H9 (cell line): Measurements from ENCODE around the gene PPP2R3C. TPM values are rescaled to one million over a fixed set of nuclear protein-coding genes. Genes with fewer than 3 reads are reported as not detected.

Source experiments
- DNase-seq: peaks from one replicate; pipeline ENCODE4 v3.0.0-alpha.2; 2017
- H2AFZ ChIP-seq: one replicate; pipeline ENCODE4 v1.6.1; 2013; ENCODE audit warnings: mild to moderate bottlenecking, low read length, control low read depth, moderate library complexity
- H2AK5ac ChIP-seq: 2 replicates; pipeline ENCODE4 v1.6.1; 2013; ENCODE audit warnings: low read length, control low read depth, mixed read lengths; ENCODE audit not compliant: insufficient read length
- H2BK120ac ChIP-seq: one replicate; pipeline ENCODE4 v1.6.1; 2013; ENCODE audit warnings: low read depth, mild to moderate bottlenecking, low read length, control low read depth, inconsistent platforms; ENCODE audit not compliant: poor library complexity, severe bottlenecking
- H2BK12ac ChIP-seq: 2 replicates; pipeline ENCODE4 v1.6.1; 2013; ENCODE audit warnings: low read length, control low read depth, mixed read lengths, low read depth; ENCODE audit not compliant: insufficient read length
- H2BK15ac ChIP-seq: 2 replicates; pipeline ENCODE4 v1.6.1; 2013; ENCODE audit warnings: low read depth, low read length, control low read depth
- H2BK20ac ChIP-seq: one replicate; pipeline ENCODE4 v1.6.1; 2013; ENCODE audit warnings: low read depth, mild to moderate bottlenecking, low read length, control low read depth, inconsistent platforms; ENCODE audit not compliant: poor library complexity, severe bottlenecking
- H2BK5ac ChIP-seq: 2 replicates; pipeline ENCODE4 v1.6.1; 2013; ENCODE audit warnings: low read length, control low read depth, mixed read lengths; ENCODE audit not compliant: insufficient read length
- H3K14ac ChIP-seq: 2 replicates; pipeline ENCODE4 v1.6.1; 2013; ENCODE audit warnings: low read length, control low read depth; ENCODE audit not compliant: insufficient read depth
- H3K18ac ChIP-seq: 2 replicates; pipeline ENCODE4 v1.6.1; 2013; ENCODE audit warnings: low read depth, mild to moderate bottlenecking, mixed read lengths, low read length, control low read depth; ENCODE audit not compliant: insufficient read length
- H3K23ac ChIP-seq: 2 replicates; pipeline ENCODE4 v1.6.1; 2013; ENCODE audit warnings: low read length, control low read depth, mixed read lengths, low read depth; ENCODE audit not compliant: insufficient read length
- H3K23me2 ChIP-seq: 2 replicates; pipeline ENCODE4 v1.6.1; 2013; ENCODE audit warnings: low read depth, mild to moderate bottlenecking, mixed read lengths, low read length, control low read depth; ENCODE audit not compliant: insufficient read length, poor library complexity, severe bottlenecking
- H3K27ac ChIP-seq: 2 replicates; pipeline ENCODE4 v1.5.1; 2013; ENCODE audit warnings: low read length, control low read depth, mixed read lengths, low read depth; ENCODE audit not compliant: insufficient read length
- H3K27me3 ChIP-seq: 2 replicates; pipeline ENCODE4 v1.6.1; 2013; ENCODE audit warnings: low read length, control low read depth, inconsistent platforms; ENCODE audit not compliant: insufficient read depth
- H3K4ac ChIP-seq: 2 replicates; pipeline ENCODE4 v1.6.1; 2013; ENCODE audit warnings: low read depth, mild to moderate bottlenecking, control low read depth, inconsistent platforms, low read length, moderate library complexity
- H3K4me1 ChIP-seq: 2 replicates; pipeline ENCODE4 v1.6.1; 2013; ENCODE audit warnings: low read length, control low read depth, inconsistent platforms; ENCODE audit not compliant: insufficient read depth
- H3K4me2 ChIP-seq: 2 replicates; pipeline ENCODE4 v1.6.1; 2013; ENCODE audit warnings: low read length, control low read depth, mixed read lengths; ENCODE audit not compliant: insufficient read length, insufficient read depth
- H3K56ac ChIP-seq: 2 replicates; pipeline ENCODE4 v1.6.1; 2013; ENCODE audit warnings: low read depth, mild to moderate bottlenecking, mixed read lengths, low read length, control low read depth; ENCODE audit not compliant: insufficient read length
- H3K79me1 ChIP-seq: 2 replicates; pipeline ENCODE4 v1.6.1; 2013; ENCODE audit warnings: low read depth, mild to moderate bottlenecking, moderate library complexity, low read length, control low read depth, inconsistent platforms; ENCODE audit not compliant: insufficient read depth, poor library complexity, severe bottlenecking
- H3K79me2 ChIP-seq: 2 replicates; pipeline ENCODE4 v1.6.1; 2013; ENCODE audit warnings: low read length, control low read depth, inconsistent platforms; ENCODE audit not compliant: insufficient read depth
- H3K9ac ChIP-seq: 2 replicates; pipeline ENCODE4 v1.6.1; 2013; ENCODE audit warnings: low read length, control low read depth, mixed read lengths; ENCODE audit not compliant: insufficient read length; ENCODE audit errors: extremely low read depth
- H3K9me3 ChIP-seq: one replicate; pipeline ENCODE4 v1.6.1; 2013; ENCODE audit warnings: low read depth, low read length, inconsistent platforms; ENCODE audit not compliant: control insufficient read depth
- H3T11ph ChIP-seq: one replicate; pipeline ENCODE4 v1.6.1; 2013; ENCODE audit warnings: mild to moderate bottlenecking, low read length, control low read depth, inconsistent platforms
- H4K20me1 ChIP-seq: one replicate; pipeline ENCODE4 v1.6.1; 2013; ENCODE audit not compliant: control insufficient read depth, insufficient read length, insufficient read depth
- H4K5ac ChIP-seq: 2 replicates; pipeline ENCODE4 v1.6.1; 2013; ENCODE audit warnings: low read depth, mild to moderate bottlenecking, mixed read lengths, low read length, control low read depth; ENCODE audit not compliant: insufficient read length
- H4K8ac ChIP-seq: replicated peaks from 2 replicates; pipeline ENCODE4 v1.6.1; 2013; ENCODE audit warnings: low read length, control low read depth, mixed read lengths, low read depth; ENCODE audit not compliant: insufficient read length
- H4K91ac ChIP-seq: 2 replicates; pipeline ENCODE4 v1.6.1; 2013; ENCODE audit warnings: low read depth, mild to moderate bottlenecking, moderate library complexity, mixed read lengths, low read length, control low read depth; ENCODE audit not compliant: insufficient read length
- H3K27ac Mint-ChIP-seq, 3 experiments: 2 replicates in 2 of 3; 3 replicates in 1 of 3; pipeline ENCODE4 v1.8.0; 2020 to 2021; ENCODE audit warnings: mixed read lengths in 3 of 3, mild to moderate bottlenecking in 1 of 3, moderate library complexity in 1 of 3
- H3K27me3 Mint-ChIP-seq: 2 replicates; pipeline ENCODE4 v1.8.0; 2021; ENCODE audit warnings: low read depth, mild to moderate bottlenecking, moderate library complexity, mixed read lengths
- H3K36me3 Mint-ChIP-seq, 3 experiments: 2 replicates in 2 of 3; 3 replicates in 1 of 3; pipeline ENCODE4 v1.8.0; 2020 to 2021; ENCODE audit warnings: low read depth in 3 of 3, mixed read lengths in 3 of 3; ENCODE audit not compliant: insufficient read depth in 1 of 3
- H3K4me1 Mint-ChIP-seq, 2 experiments: 2 replicates each; pipeline ENCODE4 v1.8.0; 2020; ENCODE audit warnings: mixed read lengths in 2 of 2
- H3K4me3 Mint-ChIP-seq, 2 experiments: 2 replicates in 1 of 2; 3 replicates in 1 of 2; pipeline ENCODE4 v1.8.0; 2020 to 2021; ENCODE audit warnings: mild to moderate bottlenecking in 2 of 2, mixed read lengths in 2 of 2, moderate library complexity in 1 of 2
- H3K9me3 Mint-ChIP-seq, 2 experiments: 2 replicates in 1 of 2; 3 replicates in 1 of 2; pipeline ENCODE4 v1.8.0; 2020; ENCODE audit warnings: mild to moderate bottlenecking in 2 of 2, mixed read lengths in 2 of 2, moderate library complexity in 1 of 2
- WGBS: extraction: QIAGEN DNeasy Blood & Tissue Kit; methylation state at CpG from one replicate; pipeline ENCODE4 v1.1.7; 2013; ENCODE audit warnings: missing lambda C conversion rate, low lambda C conversion rate, mixed read lengths; ENCODE audit not compliant: insufficient read length; ENCODE audit errors: extremely low coverage; 5-methylcytosine and 5-hydroxymethylcytosine counted together
- total RNA-seq: library from RNA; stranded (reverse); gene quantifications from 2 replicates; pipeline ENCODE4 v1.2.1, GENCODE V29; 2021
- TF ChIP-seq, protein P1 (sequence below): fragments of 200-600 bp; sonication (generic); conservative IDR thresholded peaks from 3 replicates; pipeline ENCODE4 v1.8.0; 2021; ENCODE audit warnings: antibody characterized with exemption, mild to moderate bottlenecking

The PPP2R3C gene
- total RNA-seq, 1 experiment from 2014 or later: 51.1 TPM

DNA sequence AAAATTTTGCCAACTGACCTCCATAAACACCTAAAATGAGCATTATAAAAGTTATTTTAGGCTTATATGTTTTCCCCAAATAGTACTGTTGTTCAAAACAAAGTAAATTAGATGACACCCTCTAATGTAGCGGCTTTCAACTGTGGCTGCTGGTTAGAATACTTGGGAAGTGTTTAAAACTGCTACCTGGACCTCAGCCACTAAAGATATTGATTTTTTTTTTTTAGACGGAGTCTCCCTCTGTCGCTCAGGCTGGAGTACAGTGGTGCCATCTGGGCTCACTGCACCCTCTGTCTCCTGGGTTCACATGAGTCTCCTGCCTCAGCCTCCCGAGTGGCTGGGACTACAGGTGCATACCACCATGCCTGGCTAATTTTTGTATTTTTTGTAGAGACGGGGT is 16.8 kb upstream of the PPP2R3C start:
- Histone ChIP-seq H4K91ac (no peak overlapping the region), H2BK12ac (no peak overlapping the region), H3K79me2 (no peaks in the 10 kb centered on the region), H3K4ac (no peak overlapping the region), H3K14ac (no peak overlapping the region), H3K27me3 (no peaks in the 10 kb centered on the region), H3K4me2 (no peak overlapping the region), H3K27ac (no peak overlapping the region), H4K20me1 (no peaks in the 10 kb centered on the region), H2BK5ac (no peak overlapping the region), H3K9me3 (no peaks in the 10 kb centered on the region), H3K79me1 (peaks cover 3% of the 10 kb centered on the region), H2AK5ac (no peak overlapping the region), H2BK120ac (no peak overlapping the region), H2BK20ac (no peak overlapping the region), H3K18ac (no peak overlapping the region), H3K9ac (no peak overlapping the region), H3K56ac (no peak overlapping the region), H4K8ac (no peak overlapping the region), H3K23me2 (no peaks in the 10 kb centered on the region), H2AFZ (no peak overlapping the region), H2BK15ac (no peak overlapping the region), H3T11ph (no peak overlapping the region), H3K4me1 (no peaks in the 10 kb centered on the region), H4K5ac (no peak overlapping the region), H3K23ac (no peak overlapping the region)
- DNase-seq: no peak
- no CpG with 5 or more reads among the region's 5 CpGs for WGBS
- TF ChIP-seq, protein P1, sequence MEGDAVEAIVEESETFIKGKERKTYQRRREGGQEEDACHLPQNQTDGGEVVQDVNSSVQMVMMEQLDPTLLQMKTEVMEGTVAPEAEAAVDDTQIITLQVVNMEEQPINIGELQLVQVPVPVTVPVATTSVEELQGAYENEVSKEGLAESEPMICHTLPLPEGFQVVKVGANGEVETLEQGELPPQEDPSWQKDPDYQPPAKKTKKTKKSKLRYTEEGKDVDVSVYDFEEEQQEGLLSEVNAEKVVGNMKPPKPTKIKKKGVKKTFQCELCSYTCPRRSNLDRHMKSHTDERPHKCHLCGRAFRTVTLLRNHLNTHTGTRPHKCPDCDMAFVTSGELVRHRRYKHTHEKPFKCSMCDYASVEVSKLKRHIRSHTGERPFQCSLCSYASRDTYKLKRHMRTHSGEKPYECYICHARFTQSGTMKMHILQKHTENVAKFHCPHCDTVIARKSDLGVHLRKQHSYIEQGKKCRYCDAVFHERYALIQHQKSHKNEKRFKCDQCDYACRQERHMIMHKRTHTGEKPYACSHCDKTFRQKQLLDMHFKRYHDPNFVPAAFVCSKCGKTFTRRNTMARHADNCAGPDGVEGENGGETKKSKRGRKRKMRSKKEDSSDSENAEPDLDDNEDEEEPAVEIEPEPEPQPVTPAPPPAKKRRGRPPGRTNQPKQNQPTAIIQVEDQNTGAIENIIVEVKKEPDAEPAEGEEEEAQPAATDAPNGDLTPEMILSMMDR: no peak
- H3K36me3 Mint-ChIP-seq: peaks cover 4 to 19% (median 19%) of the 10 kb centered on the region in 3 experiments; a peak in 6 of 7 replicates
- no peaks in the 10 kb centered on the region for H3K9me3 Mint-ChIP-seq
- H3K27me3 Mint-ChIP-seq: no peaks in the 10 kb centered on the region
- H3K27ac Mint-ChIP-seq: no peak overlapping the region
- H3K4me3 Mint-ChIP-seq: no peak overlapping the region
- no peaks in the 10 kb centered on the region for H3K4me1 Mint-ChIP-seq
